Uterus (tissue), 2 donors: ENCODE results near the gene CDK15.

Source experiments
- POLR2A ChIP-seq, 2 donors: fragments of 450-650 bp; IDR thresholded peaks; one replicate each; pipeline ENCODE4 v1.6.1; 2016; ENCODE audit warnings: antibody characterized with exemption in 2 of 2, mild to moderate bottlenecking in 1 of 2, moderate library complexity in 1 of 2
- TF ChIP-seq, protein P1 (sequence below), 4 experiments: fragments of 200-600 bp in 2 of 4; fragments of 450-650 bp in 2 of 4; sonication (generic) in 2 of 4; IDR thresholded peaks; one replicate each; pipeline ENCODE4 v1.5.1; 2016 to 2019; ENCODE audit warnings: antibody characterized with exemption in 4 of 4, mild to moderate bottlenecking in 2 of 4, moderate library complexity in 1 of 4

DNA sequence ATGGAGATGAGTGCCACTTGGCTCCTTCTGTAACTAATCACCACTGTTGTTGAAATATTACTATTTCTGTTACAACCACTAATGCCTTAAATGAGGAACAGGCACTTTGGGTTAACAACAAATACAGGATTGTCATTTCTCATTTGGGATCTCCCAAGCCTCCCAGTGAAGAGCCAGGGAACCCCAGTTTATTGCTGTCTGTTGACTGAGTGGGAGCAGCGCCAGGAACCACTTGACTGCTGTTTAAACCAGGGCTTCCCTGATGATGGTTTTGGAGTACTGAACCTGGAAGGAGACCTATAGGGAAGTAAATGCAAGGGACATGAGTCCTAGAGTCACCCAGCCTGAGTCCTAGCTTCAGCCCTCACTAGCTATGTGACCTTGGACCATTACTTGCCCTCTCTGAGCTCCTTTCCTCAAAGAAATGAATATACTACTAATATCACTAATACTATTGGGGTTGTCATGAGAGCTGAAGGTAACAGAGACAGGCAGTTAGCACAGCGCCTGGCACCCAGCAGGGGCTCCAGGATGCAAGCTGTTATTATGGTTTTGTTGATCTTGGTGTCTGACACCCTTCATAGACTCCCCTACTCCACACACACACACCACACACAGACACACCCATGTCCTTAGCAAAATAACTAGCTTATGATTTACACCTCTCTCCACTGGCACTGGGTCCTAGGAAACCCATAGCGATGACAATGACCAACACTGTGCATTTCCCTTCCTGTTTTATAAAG, 123.1 kb downstream of the CDK15 start:
- no peak for TF ChIP-seq POLR2A (IDR thresholded peaks at IDR 0.05)
- TF ChIP-seq, protein P1, sequence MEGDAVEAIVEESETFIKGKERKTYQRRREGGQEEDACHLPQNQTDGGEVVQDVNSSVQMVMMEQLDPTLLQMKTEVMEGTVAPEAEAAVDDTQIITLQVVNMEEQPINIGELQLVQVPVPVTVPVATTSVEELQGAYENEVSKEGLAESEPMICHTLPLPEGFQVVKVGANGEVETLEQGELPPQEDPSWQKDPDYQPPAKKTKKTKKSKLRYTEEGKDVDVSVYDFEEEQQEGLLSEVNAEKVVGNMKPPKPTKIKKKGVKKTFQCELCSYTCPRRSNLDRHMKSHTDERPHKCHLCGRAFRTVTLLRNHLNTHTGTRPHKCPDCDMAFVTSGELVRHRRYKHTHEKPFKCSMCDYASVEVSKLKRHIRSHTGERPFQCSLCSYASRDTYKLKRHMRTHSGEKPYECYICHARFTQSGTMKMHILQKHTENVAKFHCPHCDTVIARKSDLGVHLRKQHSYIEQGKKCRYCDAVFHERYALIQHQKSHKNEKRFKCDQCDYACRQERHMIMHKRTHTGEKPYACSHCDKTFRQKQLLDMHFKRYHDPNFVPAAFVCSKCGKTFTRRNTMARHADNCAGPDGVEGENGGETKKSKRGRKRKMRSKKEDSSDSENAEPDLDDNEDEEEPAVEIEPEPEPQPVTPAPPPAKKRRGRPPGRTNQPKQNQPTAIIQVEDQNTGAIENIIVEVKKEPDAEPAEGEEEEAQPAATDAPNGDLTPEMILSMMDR (IDR thresholded peaks at IDR 0.05) = no peak
